ENCODE results near the gene ECI2. TPM values are rescaled to one million over a fixed set of nuclear protein-coding genes. Genes with fewer than 3 reads are reported as not detected.

The ECI2 gene
- total and polyA plus RNA-seq, 7 experiments from 2014 or later: 19.9 to 94.4 (median 59.4) TPM

DNA sequence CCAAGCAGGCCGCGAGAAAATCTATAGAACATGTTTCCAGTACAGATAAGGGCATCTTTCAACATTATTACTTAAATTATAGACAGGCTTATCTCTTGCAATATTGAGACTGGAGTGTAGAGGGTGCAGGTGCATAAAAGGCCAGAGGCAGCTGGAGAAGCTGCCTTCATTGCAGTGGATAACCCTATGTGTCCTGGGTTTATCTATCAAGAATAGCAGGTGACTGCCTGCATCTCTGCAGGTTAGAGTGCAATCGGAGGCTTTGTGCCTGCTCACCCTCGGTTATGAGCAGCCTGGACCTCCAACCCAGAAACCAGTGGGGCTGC is 28.7 kb upstream of the ECI2 start:
- no peak overlapping the region for H3K4me3 ChIP-seq (ENCODE audit: low read length)
- DNase-seq (no peak), ATAC-seq (no peak)
- no peak overlapping the region for H3K4me3 Mint-ChIP-seq
- H3K27me3 ChIP-seq (ENCODE audit: control insufficient read depth in 2 of 2, insufficient read depth in 2 of 2, low read length in 2 of 2): no peaks in the 10 kb centered on the region
- POLR2A ChIA-PET: no interaction called here
- no peaks in the 10 kb centered on the region for H3K36me3 Mint-ChIP-seq
- H3K27me3 Mint-ChIP-seq: peaks cover 0 to 4% (median 0%) of the 10 kb centered on the region in 5 donors
- no peak overlapping the region for H3K27ac ChIP-seq (ENCODE audit: low read depth, low read length)
- H3K9me3 ChIP-seq (ENCODE audit: control insufficient read depth in 2 of 3, low read length in 3 of 3): no peaks in the 10 kb centered on the region
- CTCF ChIA-PET: no interaction called here
- peaks cover 0 to 13% (median 0%) of the 10 kb centered on the region in 11 donors for H3K9me3 Mint-ChIP-seq
- H3K4me1 Mint-ChIP-seq: peaks cover 0 to 4% (median 0%) of the 10 kb centered on the region in 7 donors
- intact Hi-C loops (cut with micrococcal nuclease): no loop called here
- no peaks in the 10 kb centered on the region for H3K36me3 ChIP-seq (ENCODE audit: control insufficient read depth in 2 of 3, insufficient read depth in 3 of 3, low read length in 3 of 3)
- no peak overlapping the region for H3K27ac Mint-ChIP-seq
- H3K4me1 ChIP-seq (ENCODE audit: control insufficient read depth in 2 of 2, insufficient read depth in 2 of 2, low read length in 2 of 2): no peaks in the 10 kb centered on the region

DNA sequence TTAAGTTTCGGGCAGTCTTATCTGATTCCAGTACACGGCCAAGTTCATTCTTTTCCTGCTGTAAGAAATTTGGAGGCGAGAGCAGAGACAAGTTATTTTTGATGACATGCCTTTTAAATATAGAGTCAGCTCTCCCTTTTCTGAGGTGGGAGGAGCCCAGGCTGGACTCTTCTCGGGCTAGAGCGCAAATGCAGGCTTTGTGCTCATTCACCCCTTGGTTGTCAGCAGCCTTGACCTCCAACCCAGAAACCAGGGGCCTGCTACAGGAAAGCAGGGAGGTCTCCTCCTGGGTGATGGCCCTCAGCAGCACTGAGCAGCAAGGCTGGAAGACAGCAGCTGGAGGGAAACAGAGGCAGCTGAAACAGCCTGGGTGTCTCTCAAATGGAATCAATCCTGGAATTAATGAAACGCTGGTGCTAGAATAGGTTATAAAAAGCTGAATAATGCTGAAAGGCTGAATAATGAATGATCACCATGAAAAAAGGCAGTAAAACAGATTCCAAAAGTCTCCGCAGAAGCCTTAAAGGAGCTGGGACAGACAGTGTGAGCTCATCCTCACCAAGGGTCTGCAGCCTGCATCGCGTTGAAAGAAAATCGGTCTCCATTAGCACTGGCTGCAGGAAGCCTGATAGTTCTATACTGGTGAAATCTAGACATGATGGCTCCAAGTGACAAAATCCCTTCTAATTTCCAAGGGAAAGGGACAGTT is 28.2 kb upstream of the ECI2 start:
- ChIA-PET CTCF (no interaction called here), POLR2A (no interaction called here)
- Histone ChIP-seq H3K9me3 (ENCODE audit: control insufficient read depth in 2 of 3, low read length in 3 of 3) (no peaks in the 10 kb centered on the region), H3K4me3 (ENCODE audit: low read length) (no peak overlapping the region), H3K36me3 (ENCODE audit: control insufficient read depth in 2 of 3, insufficient read depth in 3 of 3, low read length in 3 of 3) (no peaks in the 10 kb centered on the region), H3K27me3 (ENCODE audit: control insufficient read depth in 2 of 2, insufficient read depth in 2 of 2, low read length in 2 of 2) (no peaks in the 10 kb centered on the region), H3K4me1 (ENCODE audit: control insufficient read depth in 2 of 2, insufficient read depth in 2 of 2, low read length in 2 of 2) (no peaks in the 10 kb centered on the region), H3K27ac (ENCODE audit: low read depth, low read length) (no peak overlapping the region)
- Mint-ChIP-seq H3K9me3 (peaks cover 0 to 13% (median 0%) of the 10 kb centered on the region in 11 donors), H3K36me3 (no peaks in the 10 kb centered on the region), H3K27me3 (peaks cover 0 to 4% (median 0%) of the 10 kb centered on the region in 5 donors), H3K4me3 (no peak overlapping the region), H3K27ac (no peak overlapping the region), H3K4me1 (peaks cover 0 to 4% (median 0%) of the 10 kb centered on the region in 7 donors)
- intact Hi-C loops (cut with micrococcal nuclease): no loop called here
- DNase-seq: no peak
- ATAC-seq: no peak

DNA sequence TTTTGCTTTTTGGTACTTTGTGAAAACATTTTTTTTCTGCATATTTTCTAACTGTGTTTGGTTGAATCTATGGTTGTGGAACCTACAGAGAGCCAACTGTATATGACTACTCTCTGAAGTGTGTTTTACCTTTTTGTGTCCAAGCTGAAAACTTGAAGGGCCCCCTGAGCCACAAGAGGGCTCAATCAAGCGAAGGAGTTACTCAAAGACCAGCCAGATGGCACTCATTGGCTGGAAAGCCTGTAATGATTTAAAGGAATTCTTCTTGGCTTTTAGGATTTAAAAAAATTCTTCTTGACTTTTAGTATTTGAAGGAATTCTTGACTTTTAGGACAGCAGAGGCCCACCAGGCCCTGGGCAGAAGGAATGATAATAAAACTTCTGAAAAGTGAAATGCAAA is 27.0 kb upstream of the ECI2 start:
- CTCF ChIA-PET: no interaction called here
- Mint-ChIP-seq H3K27me3 (peaks cover 0 to 4% (median 0%) of the 10 kb centered on the region in 5 donors), H3K27ac (no peak overlapping the region), H3K36me3 (no peaks in the 10 kb centered on the region), H3K4me3 (no peak overlapping the region), H3K9me3 (peaks cover 0 to 5% (median 0%) of the 10 kb centered on the region in 11 donors), H3K4me1 (peaks cover 0 to 4% (median 0%) of the 10 kb centered on the region in 7 donors)
- Histone ChIP-seq H3K36me3 (ENCODE audit: control insufficient read depth in 2 of 3, insufficient read depth in 3 of 3, low read length in 3 of 3) (no peaks in the 10 kb centered on the region), H3K4me1 (ENCODE audit: control insufficient read depth in 2 of 2, insufficient read depth in 2 of 2, low read length in 2 of 2) (no peaks in the 10 kb centered on the region), H3K9me3 (ENCODE audit: control insufficient read depth in 2 of 3, low read length in 3 of 3) (no peaks in the 10 kb centered on the region), H3K27me3 (ENCODE audit: control insufficient read depth in 2 of 2, insufficient read depth in 2 of 2, low read length in 2 of 2) (no peaks in the 10 kb centered on the region), H3K4me3 (ENCODE audit: low read length) (no peak overlapping the region), H3K27ac (ENCODE audit: low read depth, low read length) (no peak overlapping the region)
- POLR2A ChIA-PET: no interaction called here
- intact Hi-C loops (cut with micrococcal nuclease): no loop called here
- ATAC-seq (no peak), DNase-seq (no peak)

DNA sequence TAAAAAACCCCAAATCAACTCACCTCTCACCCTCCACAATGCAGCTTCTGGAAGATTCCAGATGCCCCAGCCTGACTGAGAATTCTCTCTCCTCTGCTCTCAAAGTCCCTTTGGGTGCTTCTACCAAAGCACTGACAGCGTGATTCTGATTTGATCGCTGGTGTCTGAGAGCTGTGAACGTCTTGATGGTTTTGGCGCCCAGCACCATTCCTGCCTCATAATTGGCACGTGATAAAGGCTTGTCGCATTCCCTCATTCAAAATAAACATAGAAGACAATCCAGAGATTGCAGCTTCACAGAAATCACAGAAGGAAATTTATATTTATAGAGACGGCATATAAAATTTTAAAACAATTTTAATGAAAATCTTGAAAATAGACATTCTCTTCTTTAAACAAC is 24.1 kb upstream of the ECI2 start:
- ATAC-seq: no peak
- Mint-ChIP-seq H3K27ac (no peak overlapping the region), H3K4me1 (peaks cover 0 to 7% (median 5%) of the 10 kb centered on the region in 7 donors), H3K4me3 (no peak overlapping the region), H3K36me3 (no peaks in the 10 kb centered on the region), H3K27me3 (no peaks in the 10 kb centered on the region), H3K9me3 (no peaks in the 10 kb centered on the region)
- Histone ChIP-seq H3K27me3 (ENCODE audit: control insufficient read depth in 2 of 2, insufficient read depth in 2 of 2, low read length in 2 of 2) (no peaks in the 10 kb centered on the region), H3K4me1 (ENCODE audit: control insufficient read depth in 2 of 2, insufficient read depth in 2 of 2, low read length in 2 of 2) (no peaks in the 10 kb centered on the region), H3K4me3 (ENCODE audit: low read length) (no peak overlapping the region), H3K36me3 (ENCODE audit: control insufficient read depth in 2 of 3, insufficient read depth in 3 of 3, low read length in 3 of 3) (no peaks in the 10 kb centered on the region), H3K9me3 (ENCODE audit: control insufficient read depth in 2 of 3, low read length in 3 of 3) (no peaks in the 10 kb centered on the region), H3K27ac (ENCODE audit: low read depth, low read length) (no peak overlapping the region)
- POLR2A ChIA-PET: no interaction called here
- intact Hi-C loops (cut with micrococcal nuclease): loop anchor here (5.0 kb wide), 2 partner anchors 53 to 312 kb away; partner anchors contain the start of gene FAM50B (in 1 of the 2)
- DNase-seq: no peak
- CTCF ChIA-PET: interaction anchor here (0.9 kb wide), 1 partner anchor 109 kb away, joined by 4 read pairs; no protein-coding TSS in a partner anchor

DNA sequence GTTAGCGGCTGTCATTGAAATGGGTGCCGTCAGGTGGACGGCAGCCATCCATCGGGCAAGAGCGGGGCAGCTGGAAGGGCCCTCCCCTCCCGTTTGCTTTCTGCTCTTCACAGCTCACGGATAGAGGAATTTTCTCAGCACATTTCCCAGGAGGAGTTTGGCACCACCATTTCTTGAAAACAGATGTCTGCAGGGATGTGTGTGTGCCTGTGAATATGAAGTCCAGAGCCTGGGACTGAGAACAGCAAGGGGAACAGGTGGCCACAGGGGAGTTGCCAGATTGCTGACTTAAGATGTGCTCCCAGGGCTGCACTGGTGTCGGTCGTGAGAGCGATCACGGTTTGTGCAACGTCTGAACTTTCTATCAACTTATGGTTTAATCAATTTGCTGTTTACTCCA is 22.1 kb upstream of the ECI2 start:
- H3K4me3 Mint-ChIP-seq: no peak overlapping the region
- no peak overlapping the region for H3K27ac Mint-ChIP-seq
- CTCF ChIA-PET: no interaction called here
- peaks cover 0 to 22% (median 5%) of the 10 kb centered on the region in 7 donors for H3K4me1 Mint-ChIP-seq
- POLR2A ChIA-PET: no interaction called here
- peaks cover 0 to 1% (median 0%) of the 10 kb centered on the region in 5 donors for H3K27me3 Mint-ChIP-seq
- Histone ChIP-seq H3K36me3 (ENCODE audit: control insufficient read depth in 2 of 3, insufficient read depth in 3 of 3, low read length in 3 of 3) (no peaks in the 10 kb centered on the region), H3K27ac (ENCODE audit: low read depth, low read length) (no peak overlapping the region), H3K4me3 (ENCODE audit: low read length) (no peak overlapping the region), H3K9me3 (ENCODE audit: control insufficient read depth in 2 of 3, low read length in 3 of 3) (no peaks in the 10 kb centered on the region), H3K27me3 (ENCODE audit: control insufficient read depth in 2 of 2, insufficient read depth in 2 of 2, low read length in 2 of 2) (no peaks in the 10 kb centered on the region), H3K4me1 (ENCODE audit: control insufficient read depth in 2 of 2, insufficient read depth in 2 of 2, low read length in 2 of 2) (no peaks in the 10 kb centered on the region)
- intact Hi-C loops (cut with micrococcal nuclease): loop anchor here (2.0 to 5.0 kb wide), 3 partner anchors 55 to 310 kb away; partner anchors contain the start of gene FAM50B (in 1 of the 2)
- ATAC-seq (no peak), DNase-seq (no peak)
- no peaks in the 10 kb centered on the region for H3K36me3 Mint-ChIP-seq
- H3K9me3 Mint-ChIP-seq: no peaks in the 10 kb centered on the region

DNA sequence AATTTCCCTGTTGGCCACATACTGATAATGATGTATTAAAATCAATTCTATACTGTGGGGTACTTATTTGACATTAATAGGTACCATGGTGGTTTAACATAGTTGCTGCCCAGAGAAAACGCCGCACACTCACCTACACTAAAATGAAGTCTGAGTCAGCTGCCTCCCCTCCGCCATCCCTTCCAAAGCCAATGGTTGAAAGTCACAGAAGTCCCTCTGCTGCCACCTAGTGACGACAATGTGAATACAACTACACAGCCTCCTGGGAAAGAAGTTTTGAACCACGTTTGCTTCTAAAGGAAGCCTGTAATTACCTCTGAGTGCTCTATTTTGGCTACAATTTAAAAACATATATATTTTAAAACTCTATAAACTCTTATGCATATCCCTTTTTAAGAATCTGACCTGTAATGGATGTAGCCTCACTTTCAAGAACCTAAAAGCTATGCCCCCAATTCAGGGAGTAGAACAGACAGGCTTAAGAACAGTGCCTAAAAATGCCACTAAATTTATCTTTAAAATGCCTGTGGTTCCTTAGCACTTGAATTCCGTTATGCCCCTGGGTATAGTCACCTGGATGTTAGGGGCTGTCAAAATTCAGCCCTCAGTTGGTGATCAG is 20.6 kb upstream of the ECI2 start:
- Histone ChIP-seq H3K4me1 (ENCODE audit: control insufficient read depth in 2 of 2, insufficient read depth in 2 of 2, low read length in 2 of 2) (no peaks in the 10 kb centered on the region), H3K4me3 (ENCODE audit: low read length) (no peak overlapping the region), H3K36me3 (ENCODE audit: control insufficient read depth in 2 of 3, insufficient read depth in 3 of 3, low read length in 3 of 3) (no peaks in the 10 kb centered on the region), H3K27me3 (ENCODE audit: control insufficient read depth in 2 of 2, insufficient read depth in 2 of 2, low read length in 2 of 2) (no peaks in the 10 kb centered on the region), H3K27ac (ENCODE audit: low read depth, low read length) (no peak overlapping the region), H3K9me3 (ENCODE audit: control insufficient read depth in 2 of 3, low read length in 3 of 3) (no peaks in the 10 kb centered on the region)
- H3K27me3 Mint-ChIP-seq: peaks cover 0 to 12% (median 6%) of the 10 kb centered on the region in 5 donors
- no peak overlapping the region for H3K27ac Mint-ChIP-seq
- ChIA-PET CTCF (interaction anchor here (0.6 to 2.5 kb wide), 10 partner anchors 10 to 884 kb away, joined by 3 to 37 read pairs (median 4); no protein-coding TSS in a partner anchor), POLR2A (interaction anchor here (0.5 to 1.3 kb wide), 4 partner anchors 15 to 1215 kb away, joined by 3 to 6 read pairs (median 4); partner anchors contain the start of gene ECI2)
- ATAC-seq (peak; percentile 95), DNase-seq (peak; percentile 33 to 81 (median 71))
- H3K4me3 Mint-ChIP-seq: peak overlapping the region in 2 of 10 donors; percentile 20 to 29
- peaks cover 0 to 24% (median 5%) of the 10 kb centered on the region in 7 donors for H3K4me1 Mint-ChIP-seq
- H3K9me3 Mint-ChIP-seq: no peaks in the 10 kb centered on the region
- H3K36me3 Mint-ChIP-seq: no peaks in the 10 kb centered on the region
- intact Hi-C loops (cut with micrococcal nuclease): loop anchor here (1.0 to 5.0 kb wide), 11 partner anchors 20 to 414 kb away; partner anchors contain the start of genes ECI2 (in 1 of the 2) and FAM50B (in 1 of the 2)

Measured in naive thymus-derived CD4-positive, alpha-beta T cell (primary cell).